H1 (cell line): Measurements from ENCODE around the gene CAMK1. TPM values are rescaled to one million over a fixed set of nuclear protein-coding genes. Genes with fewer than 3 reads are reported as not detected.
A peak's percentile ranks its signal among the peaks of the same experiment; 100 is the strongest.

Experiments used
- CTCF ChIA-PET: fragments of 300-600 bp; sonication (Branson Sonifier 250); formaldehyde crosslinking; loops from one replicate; lab custom pipeline; 2021; ENCODE audit not compliant: partially characterized antibody; lab: Charles Lee
- POLR2A ChIA-PET: fragments of 300-600 bp; sonication (Branson Sonifier 250); formaldehyde crosslinking; loops from one replicate; lab custom pipeline; 2021; ENCODE audit warnings: inconsistent platforms; ENCODE audit not compliant: partially characterized antibody; lab: Charles Lee
- DNase-seq, 2 experiments: peaks; one replicate each; pipeline versions ENCODE4 v3.0.0 to v3.0.0-alpha.2; 2010 to 2022; ENCODE audit warnings: low spot score in 2 of 2, low read depth in 1 of 2, mixed read lengths in 1 of 2
- FAIRE-seq: peaks from 2 replicates; lab custom pipeline; 2011; peaks lifted over from hg19 to GRCh38; lab: Jason Lieb, UNC
- H2AFZ ChIP-seq: 2 replicates; pipeline ENCODE4 v1.8.1; 2012; ENCODE audit warnings: low read length, inconsistent platforms
- H2AK5ac ChIP-seq: 2 replicates; pipeline ENCODE4 v1.6.1; 2013; ENCODE audit warnings: low read depth, low read length
- H2BK120ac ChIP-seq: replicated peaks from 2 replicates; pipeline ENCODE3; 2013; ENCODE audit warnings: low read depth, low read length, inconsistent platforms
- H2BK12ac ChIP-seq: 2 replicates; pipeline ENCODE4 v1.6.1; 2013; ENCODE audit warnings: low read depth, low read length
- H2BK15ac ChIP-seq: 2 replicates; pipeline ENCODE4 v1.6.1; 2013; ENCODE audit warnings: low read length
- H2BK20ac ChIP-seq: 2 replicates; pipeline ENCODE4 v1.6.1; 2013; ENCODE audit warnings: low read length
- H2BK5ac ChIP-seq: 2 replicates; pipeline ENCODE4 v1.6.1; 2013; ENCODE audit warnings: low read depth, low read length
- H3K14ac ChIP-seq: 2 replicates; pipeline ENCODE4 v1.6.1; 2013; ENCODE audit warnings: inconsistent platforms; ENCODE audit not compliant: insufficient read length
- H3K18ac ChIP-seq: 2 replicates; pipeline ENCODE4 v1.6.1; 2013; ENCODE audit warnings: low read length; ENCODE audit errors: extremely low read depth
- H3K23ac ChIP-seq: 2 replicates; pipeline ENCODE4 v1.6.1; 2013; ENCODE audit warnings: inconsistent platforms; ENCODE audit not compliant: insufficient read length
- H3K23me2 ChIP-seq: 2 replicates; pipeline ENCODE4 v1.6.1; 2013; ENCODE audit warnings: low read depth, low read length
- H3K27ac ChIP-seq: 2 replicates; pipeline ENCODE4 v1.6.1; 2011; ENCODE audit warnings: low read depth, low read length, inconsistent platforms
- H3K27me3 ChIP-seq, 4 experiments: replicated peaks in 1 of 4; 1 replicate in 1 of 4; 2 replicates in 3 of 4; pipeline versions ENCODE4 v1.6.1 to v1.8.1; 2011 to 2013; ENCODE audit warnings: low read length in 3 of 4, mild to moderate bottlenecking in 3 of 4, inconsistent platforms in 2 of 4, mixed read lengths in 2 of 4, moderate library complexity in 1 of 4; ENCODE audit not compliant: control insufficient read depth in 3 of 4, insufficient read depth in 3 of 4; ENCODE audit errors: extremely low read depth in 1 of 4
- H3K36me3 ChIP-seq, 4 experiments: 2 replicates each; pipeline versions ENCODE4 v1.6.1 to v1.8.1; 2011 to 2013; ENCODE audit warnings: mild to moderate bottlenecking in 4 of 4, low read length in 3 of 4, moderate library complexity in 2 of 4, control low read depth in 1 of 4, inconsistent platforms in 1 of 4; ENCODE audit not compliant: insufficient read depth in 4 of 4, control insufficient read depth in 2 of 4
- H3K4ac ChIP-seq: replicated peaks from 2 replicates; pipeline ENCODE3; 2013; ENCODE audit warnings: low read length, low read depth, mixed read lengths, inconsistent platforms; ENCODE audit not compliant: insufficient read length
- H3K4me1 ChIP-seq, 4 experiments: replicated peaks in 1 of 4; 1 replicate in 1 of 4; 2 replicates in 3 of 4; pipeline versions ENCODE4 v1.6.1 to v1.8.1; 2011 to 2013; ENCODE audit warnings: low read length in 3 of 4, inconsistent platforms in 2 of 4, mixed read lengths in 1 of 4; ENCODE audit not compliant: insufficient read depth in 4 of 4, control insufficient read depth in 3 of 4
- H3K4me2 ChIP-seq, 2 experiments: 2 replicates each; pipeline versions ENCODE4 v1.6.1 to v1.8.1; 2011 to 2013; ENCODE audit warnings: low read depth in 2 of 2, low read length in 2 of 2, control low read depth in 1 of 2, inconsistent platforms in 1 of 2, mild to moderate bottlenecking in 1 of 2; ENCODE audit not compliant: insufficient read depth in 1 of 2
- H3K4me3 ChIP-seq, 4 experiments: fragments of 200-600, 300-600 bp in 1 of 4; sonication (generic), shearing (Covaris generic), sonication (Bioruptor Twin) in 1 of 4; 2 replicates each; pipeline versions ENCODE4 v1.5.1 to v1.8.1; 2011 to 2016; ENCODE audit warnings: low read length in 4 of 4, low read depth in 3 of 4, control low read depth in 2 of 4, inconsistent platforms in 2 of 4, mild to moderate bottlenecking in 2 of 4, mixed read lengths in 1 of 4, moderate library complexity in 1 of 4; ENCODE audit not compliant: insufficient read depth in 2 of 4; ENCODE audit errors: extremely low read depth in 1 of 4
- H3K56ac ChIP-seq: replicated peaks from 2 replicates; pipeline ENCODE3; 2013; ENCODE audit warnings: low read depth, mild to moderate bottlenecking, mixed read lengths, low read length, inconsistent platforms; ENCODE audit not compliant: insufficient read length
- H3K79me1 ChIP-seq: 2 replicates; pipeline ENCODE4 v1.6.1; 2013; ENCODE audit warnings: low read depth, low read length, control low read depth
- H3K79me2 ChIP-seq, 2 experiments: 2 replicates each; pipeline versions ENCODE4 v1.6.1 to v1.8.1; 2012 to 2013; ENCODE audit warnings: low read length in 2 of 2, mild to moderate bottlenecking in 2 of 2, inconsistent platforms in 1 of 2; ENCODE audit not compliant: insufficient read depth in 2 of 2, control insufficient read depth in 1 of 2
- H3K9ac ChIP-seq, 4 experiments: replicated peaks in 1 of 4; 1 replicate in 1 of 4; 2 replicates in 3 of 4; pipeline versions ENCODE4 v1.6.1 to v1.8.1; 2011 to 2013; ENCODE audit warnings: low read depth in 3 of 4, low read length in 3 of 4, control low read depth in 2 of 4, mild to moderate bottlenecking in 2 of 4, moderate library complexity in 2 of 4, inconsistent platforms in 1 of 4; ENCODE audit errors: extremely low read depth in 1 of 4
- H3K9me3 ChIP-seq, 2 experiments: 2 replicates each; pipeline versions ENCODE4 v1.6.1 to v1.8.1; 2012 to 2013; ENCODE audit warnings: mild to moderate bottlenecking in 2 of 2, moderate library complexity in 2 of 2, control low read depth in 1 of 2, inconsistent platforms in 1 of 2, low read depth in 1 of 2, low read length in 1 of 2, mixed read lengths in 1 of 2; ENCODE audit not compliant: insufficient read depth in 2 of 2
- H4K20me1 ChIP-seq, 2 experiments: replicated peaks in 1 of 2; 2 replicates each; pipeline versions ENCODE3 to v1.8.1; 2011 to 2013; ENCODE audit warnings: inconsistent platforms in 2 of 2, low read length in 2 of 2, mild to moderate bottlenecking in 1 of 2; ENCODE audit not compliant: insufficient read depth in 2 of 2, control insufficient read depth in 1 of 2
- H4K5ac ChIP-seq: 2 replicates; pipeline ENCODE4 v1.6.1; 2013; ENCODE audit warnings: low read length, low read depth, mixed read lengths, inconsistent platforms; ENCODE audit not compliant: insufficient read length
- H4K8ac ChIP-seq: 2 replicates; pipeline ENCODE4 v1.8.0; 2013; ENCODE audit warnings: mild to moderate bottlenecking, moderate library complexity, low read length, inconsistent platforms; ENCODE audit not compliant: insufficient read depth; ENCODE audit errors: extremely low read depth
- H4K91ac ChIP-seq: replicated peaks from 2 replicates; pipeline ENCODE3; 2013; ENCODE audit warnings: low read length, mixed read lengths, inconsistent platforms; ENCODE audit not compliant: insufficient read length
- CBX8 ChIP-seq: fragments of 300-800, 300-1000 bp; sonication (generic); IDR thresholded peaks from 2 replicates; pipeline ENCODE4 v1.7.1; 2016; ENCODE audit warnings: low read depth, low read length, borderline replicate concordance
- CHD2 ChIP-seq: IDR thresholded peaks from 2 replicates; pipeline ENCODE4 v1.6.1; 2012; ENCODE audit warnings: low read length, improper control_type of control experiment
- GABPA ChIP-seq: IDR thresholded peaks from 2 replicates; pipeline ENCODE4 v1.6.1; 2011; ENCODE audit warnings: mild to moderate bottlenecking, low read length, moderate library complexity, borderline replicate concordance; ENCODE audit not compliant: insufficient read depth
- MAFK ChIP-seq: IDR thresholded peaks from 2 replicates; pipeline ENCODE4 v1.6.1; 2012; ENCODE audit warnings: low read depth, mild to moderate bottlenecking, improper control_type of control experiment, low read length
- POLR2AphosphoS5 ChIP-seq: IDR thresholded peaks from 2 replicates; pipeline ENCODE4 v1.6.1; 2011; ENCODE audit warnings: low read depth, low read length
- RFX5 ChIP-seq: IDR thresholded peaks from 2 replicates; pipeline ENCODE4 v1.6.1; 2011; ENCODE audit warnings: low read depth, low read length, improper control_type of control experiment, borderline replicate concordance
- SIN3A ChIP-seq, 2 experiments: IDR thresholded peaks in 1 of 2; conservative IDR thresholded peaks in 1 of 2; 2 replicates each; pipeline ENCODE4 v1.6.1; 2011 to 2012; ENCODE audit warnings: low read length in 2 of 2, improper control_type of control experiment in 1 of 2, low read depth in 1 of 2, mild to moderate bottlenecking in 1 of 2
- ZNF274 ChIP-seq: IDR thresholded peaks from 2 replicates; pipeline ENCODE4 v1.7.0; 2012; ENCODE audit warnings: low read length, borderline replicate concordance; ENCODE audit errors: extremely low read depth
- WGBS, 2 experiments: shearing (Covaris generic) in 1 of 2; methylation state at CpG; one replicate each; pipeline versions ENCODE4 v1.1.6 to v1.1.7; 2013 to 2015; ENCODE audit warnings: low lambda C conversion rate in 2 of 2, mixed read lengths in 2 of 2, inconsistent platforms in 1 of 2, low coverage in 1 of 2, missing lambda C conversion rate in 1 of 2; ENCODE audit not compliant: insufficient replicate concordance in 2 of 2, insufficient coverage in 1 of 2, insufficient read length in 1 of 2; ENCODE audit errors: extremely low coverage in 1 of 2, missing lambda C conversion rate in 1 of 2; 5-methylcytosine and 5-hydroxymethylcytosine counted together
- polyA plus RNA-seq, 7 experiments: library from polyadenylated mRNA; depleted of rRNA in 3 of 7; stranded (reverse) in 5 of 7; unstranded in 2 of 7; fragments of >200 nt in 5 of 7; fragments of 200-250 nt in 2 of 7; gene quantifications; 1 replicate in 5 of 7; 2 replicates in 1 of 7; 4 replicates in 1 of 7; pipeline versions ENCODE4 v1.2.1 to v1.2.3, GENCODE V29; 2011 to 2013; ENCODE audit warnings: missing spikeins in 2 of 7, mixed read lengths in 2 of 7
- total RNA-seq: library from RNA; stranded (reverse); fragmentation: NEBNext Ultra II Directional; extraction: Animal tissue kit (Norgen Biotek cat#: 25700); gene quantifications from 2 replicates; pipeline ENCODE4 v1.2.1, GENCODE V29; 2021
- TF ChIP-seq, protein P1 (sequence below): IDR thresholded peaks from 2 replicates; pipeline ENCODE4 v1.6.1; 2011; ENCODE audit warnings: low read depth, mild to moderate bottlenecking, low read length; ENCODE audit not compliant: insufficient read depth

The CAMK1 gene
- total and polyA plus RNA-seq, 2 of the 8 experiments (the other 6 are each of a cell fraction or from before 2014, with no cell fraction given): 4.9 to 5.1 TPM

DNA sequence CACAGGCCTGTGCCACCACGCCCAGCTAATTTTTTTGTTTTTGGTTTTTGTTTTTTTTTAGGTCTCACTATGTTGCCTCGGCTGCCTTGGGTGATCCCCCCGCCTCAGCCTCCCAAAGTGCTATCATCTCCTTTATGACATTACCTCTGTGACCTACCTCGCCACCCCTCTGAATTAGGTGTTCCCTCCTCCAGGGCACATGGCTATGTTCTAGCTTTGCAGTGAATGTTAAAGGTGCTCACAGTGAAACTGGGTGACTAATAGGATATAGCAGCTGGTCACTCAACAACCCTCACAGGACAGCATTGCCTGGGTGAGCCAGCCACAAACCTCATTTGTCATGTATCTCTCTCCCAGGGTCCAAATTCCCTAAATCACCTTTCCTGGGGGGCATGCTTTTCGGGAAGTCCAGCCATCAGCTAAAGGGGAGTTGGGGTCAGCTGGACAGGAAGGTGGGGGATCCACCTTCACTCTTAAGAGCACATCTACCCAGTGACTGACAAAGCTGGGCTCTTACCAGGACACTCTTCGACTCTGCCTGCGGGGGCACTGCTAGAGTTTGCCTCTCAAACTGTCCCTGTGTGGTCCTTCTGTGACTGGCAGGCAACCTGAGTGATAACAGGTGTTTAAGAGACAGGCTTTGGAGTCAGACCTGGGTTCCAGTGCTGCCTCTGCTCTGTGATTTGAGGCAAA lies 38.7 kb upstream of the CAMK1 start:
- POLR2A ChIA-PET: interaction anchor here (0.5 to 7.8 kb wide), 13 partner anchors 12 to 138 kb away, joined by 3 to 71 read pairs (median 5); partner anchors contain the start of genes ARPC4, CAMK1, OGG1 and RPUSD3
- TF ChIP-seq GABPA (no peak), CBX8 (no peak), ZNF274 (no peak), POLR2AphosphoS5 (peak; percentile 37; the same call in 1 of the 2 replicates), SIN3A (conservative IDR thresholded peaks at IDR 0.05 in 1 of 2, IDR thresholded peaks at IDR 0.05 in 1 of 2; ENCODE audit: low read depth in 1 of 2, low read length in 2 of 2) (0 out of 4 replicates have a peak, but pooled peaks of 1 of the 2 experiments have one; percentile 24), MAFK (no peak), CHD2 (no peak), RFX5 (peak; percentile 35; the same call in 1 of the 2 replicates)
- TF ChIP-seq, protein P1, sequence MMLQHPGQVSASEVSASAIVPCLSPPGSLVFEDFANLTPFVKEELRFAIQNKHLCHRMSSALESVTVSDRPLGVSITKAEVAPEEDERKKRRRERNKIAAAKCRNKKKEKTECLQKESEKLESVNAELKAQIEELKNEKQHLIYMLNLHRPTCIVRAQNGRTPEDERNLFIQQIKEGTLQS: no peak

More for the DNA sequence above, 38.7 kb upstream of the CAMK1 start:
- no peak overlapping the region for H4K8ac ChIP-seq
- H2BK12ac ChIP-seq: no peak overlapping the region
- H2AFZ ChIP-seq: no peak overlapping the region
- H2BK15ac ChIP-seq: no peak overlapping the region
- CTCF ChIA-PET: interaction anchor here (0.5 to 4.9 kb wide), 10 partner anchors 11 to 340 kb away, joined by 3 to 30 read pairs (median 3); no protein-coding TSS in a partner anchor
- no peak overlapping the region for H3K4ac ChIP-seq
- H3K56ac ChIP-seq: no peak overlapping the region
- DNase-seq (peak in 1 of 2 experiments; percentile 58), FAIRE-seq (no peak)
- peak overlapping the region in 1 of 2 experiments; percentile 56; a peak in 1 of 4 replicates for H3K4me2 ChIP-seq
- no peaks in the 10 kb centered on the region for H3K79me2 ChIP-seq
- no peak overlapping the region for H3K4me3 ChIP-seq
- H3K36me3 ChIP-seq: peaks cover 18 to 29% (median 25%) of the 10 kb centered on the region in 4 experiments; a peak in 7 of 8 replicates
- H2AK5ac ChIP-seq: no peak overlapping the region
- no peaks in the 10 kb centered on the region for H3K79me1 ChIP-seq
- H3K23me2 ChIP-seq: peaks cover 2% of the 10 kb centered on the region; the same call in 1 of the 2 replicates
- H2BK20ac ChIP-seq: no peak overlapping the region
- peaks cover 3 to 8% of the 10 kb centered on the region in 2 experiments for H4K20me1 ChIP-seq
- no peak overlapping the region for H4K91ac ChIP-seq
- no peak overlapping the region for H2BK120ac ChIP-seq
- peaks cover 0 to 11% (median 9%) of the 10 kb centered on the region in 4 experiments; a peak in 5 of 7 replicates for H3K27me3 ChIP-seq
- WGBS, 2 experiments: 87% methylated on average over 7 of the region's 7 CpGs; no CpG with 5 or more reads in 1 of the 2 experiments
- H3K23ac ChIP-seq: no peak overlapping the region
- no peak overlapping the region for H3K14ac ChIP-seq
- no peak overlapping the region for H3K9ac ChIP-seq
- H2BK5ac ChIP-seq: no peak overlapping the region
- no peak overlapping the region for H3K27ac ChIP-seq
- H3K9me3 ChIP-seq: no peaks in the 10 kb centered on the region
- H4K5ac ChIP-seq: no peak overlapping the region
- no peak overlapping the region for H3K18ac ChIP-seq
- H3K4me1 ChIP-seq: peaks cover 0 to 9% (median 2%) of the 10 kb centered on the region in 4 experiments; a peak in 3 of 7 replicates
